HG02571 (cell line): ENCODE data around the gene CCDC170.
"Not testable (repeated sequence)": the region's sequence is repeated elsewhere in the genome, so short reads cannot be mapped to it uniquely, and the experiment has no call there.

Experiments used
- ATAC-seq: cut with Tn5 transposase; IDR thresholded peaks from one replicate; pipeline ENCODE4 v1.9.1; 2021; ENCODE audit warnings: mild to moderate bottlenecking, moderate library complexity; ENCODE audit not compliant: unreplicated experiment

The CCDC170 gene

GRCh38 chr6:151494235-151494935 lies 568 bp downstream of the CCDC170 start:
- ATAC-seq: no peak

DNA sequence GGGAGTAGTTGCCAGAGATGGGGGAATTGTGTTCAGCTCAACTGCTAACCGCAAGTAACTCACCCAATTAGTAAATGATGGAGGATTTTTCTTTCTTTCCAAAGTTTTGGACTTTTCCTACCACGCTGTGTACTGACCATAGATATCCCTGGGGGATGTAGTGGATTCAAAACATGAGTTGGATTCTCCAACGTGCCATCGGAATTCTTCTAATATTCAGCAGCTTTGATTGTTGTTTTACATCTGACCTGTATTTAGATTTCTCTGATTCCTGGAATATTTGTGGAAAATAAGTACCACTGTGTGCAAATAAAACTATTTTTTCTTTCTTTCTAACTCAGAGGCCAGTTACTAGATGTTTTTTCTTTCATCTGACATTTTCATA lies 1.1 kb downstream of the CCDC170 start:
- ATAC-seq: no peak

- no peak for ATAC-seq
Observed at GRCh38 chr6:151495380-151495779, 1.6 kb downstream of the CCDC170 start.

DNA sequence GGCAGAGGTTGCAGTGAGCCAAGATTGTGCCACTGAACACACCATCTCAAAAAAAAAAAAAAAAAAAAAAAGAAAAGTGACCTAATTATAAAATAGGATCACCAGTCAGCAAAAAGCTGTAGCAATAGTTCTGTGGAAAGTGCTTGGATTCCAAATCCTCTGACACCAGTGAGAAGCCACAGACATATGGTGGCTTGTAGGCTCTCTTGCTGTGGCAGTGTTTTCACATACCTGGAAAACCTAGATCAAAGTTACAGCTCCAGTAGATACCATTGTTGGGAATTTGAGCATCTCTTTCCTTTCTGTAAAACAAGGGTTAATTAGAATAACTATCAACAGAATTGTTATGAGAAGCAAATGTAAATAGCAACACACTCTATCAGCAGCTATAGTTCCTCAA lies 4.1 kb downstream of the CCDC170 start:
- ATAC-seq: no peak

DNA sequence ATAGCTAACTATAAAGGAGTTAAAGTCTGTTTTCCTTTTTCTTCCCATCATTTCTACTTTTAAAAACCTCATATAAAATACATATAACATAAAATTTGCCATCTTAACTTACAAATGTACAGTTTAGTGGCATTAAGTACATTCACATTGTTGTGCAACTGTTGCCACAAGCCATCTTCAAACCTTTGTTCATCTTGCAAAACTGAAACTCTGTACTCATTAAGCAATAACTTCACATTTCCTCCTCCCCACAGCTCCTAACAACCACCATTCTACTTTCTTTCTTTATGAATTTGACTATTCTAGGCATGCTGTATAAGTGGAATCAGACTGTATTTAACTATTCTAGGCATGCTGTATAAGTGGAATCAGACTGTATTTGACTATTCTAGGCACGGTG lies 4.5 kb downstream of the CCDC170 start:
- ATAC-seq: no peak

- no peak for ATAC-seq
Observed at GRCh38 chr6:151499551-151499950, 5.7 kb downstream of the CCDC170 start.

DNA sequence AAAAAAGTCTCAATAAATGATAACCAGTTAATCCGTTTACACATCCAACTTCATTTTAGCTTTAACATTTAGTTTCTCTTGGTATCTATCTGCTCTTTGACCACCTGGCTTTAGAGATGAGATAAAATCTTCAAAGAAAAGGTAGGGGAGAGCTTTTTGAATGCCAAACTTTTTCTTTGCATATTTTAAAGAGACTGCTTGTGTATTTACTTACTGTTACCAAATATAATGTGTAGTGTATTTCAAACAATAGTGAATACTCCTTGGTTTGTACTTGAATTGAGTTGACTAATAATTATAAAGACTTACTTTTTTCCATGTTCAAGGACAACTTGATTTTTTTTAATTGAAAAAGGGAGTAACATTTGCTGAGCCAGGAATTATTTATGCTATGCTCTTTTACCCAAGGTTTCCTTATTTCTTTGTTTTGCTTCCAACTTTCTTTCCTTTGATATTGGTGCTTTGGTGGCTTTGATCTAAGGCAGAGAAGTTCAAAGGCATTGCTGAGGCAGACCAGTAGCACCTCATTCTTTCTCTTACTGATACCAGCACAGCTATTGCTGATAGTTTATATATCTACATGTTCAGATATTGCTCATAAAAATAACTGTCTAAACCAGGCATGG lies 7.8 kb downstream of the CCDC170 start:
- no peak for ATAC-seq

- ATAC-seq: no peak
Observed at GRCh38 chr6:151502499-151502898, 8.7 kb downstream of the CCDC170 start.

- ATAC-seq: no peak
Observed at GRCh38 chr6:151506761-151507160, 12.9 kb downstream of the CCDC170 start.

GRCh38 chr6:151509048-151509447 lies 15.2 kb downstream of the CCDC170 start:
- no peak for ATAC-seq

- ATAC-seq: no peak
Observed at GRCh38 chr6:151512481-151512880, 18.7 kb downstream of the CCDC170 start.

- ATAC-seq: no peak
Observed at GRCh38 chr6:151514000-151514730, 20.3 kb downstream of the CCDC170 start.

DNA sequence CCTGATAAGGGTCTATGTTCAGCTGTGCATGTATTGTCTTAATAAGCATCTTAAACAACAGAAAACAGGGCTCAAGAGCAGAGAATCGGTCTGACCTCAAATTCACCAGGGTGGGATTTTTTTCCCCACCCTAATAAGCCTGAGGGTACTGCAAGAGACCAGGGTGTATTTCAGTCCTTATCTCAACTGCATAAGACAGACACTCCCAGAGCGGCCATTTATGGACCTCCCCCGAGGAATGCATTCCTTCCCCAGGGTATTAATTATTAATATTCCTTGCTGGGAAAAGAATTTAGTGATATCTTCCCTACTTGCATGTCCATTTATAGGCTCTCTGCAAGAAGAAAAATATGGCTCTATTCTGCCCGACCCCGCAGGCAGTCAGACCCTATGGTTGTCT lies 25.2 kb downstream of the CCDC170 start:
- not testable (repeated sequence) for ATAC-seq

- ATAC-seq: no peak
Observed at GRCh38 chr6:151523034-151523433, 29.2 kb downstream of the CCDC170 start.

- ATAC-seq: no peak
Observed at GRCh38 chr6:151524059-151524458, 30.2 kb downstream of the CCDC170 start.

- no peak for ATAC-seq
Observed at GRCh38 chr6:151534576-151534975, 40.8 kb downstream of the CCDC170 start.

DNA sequence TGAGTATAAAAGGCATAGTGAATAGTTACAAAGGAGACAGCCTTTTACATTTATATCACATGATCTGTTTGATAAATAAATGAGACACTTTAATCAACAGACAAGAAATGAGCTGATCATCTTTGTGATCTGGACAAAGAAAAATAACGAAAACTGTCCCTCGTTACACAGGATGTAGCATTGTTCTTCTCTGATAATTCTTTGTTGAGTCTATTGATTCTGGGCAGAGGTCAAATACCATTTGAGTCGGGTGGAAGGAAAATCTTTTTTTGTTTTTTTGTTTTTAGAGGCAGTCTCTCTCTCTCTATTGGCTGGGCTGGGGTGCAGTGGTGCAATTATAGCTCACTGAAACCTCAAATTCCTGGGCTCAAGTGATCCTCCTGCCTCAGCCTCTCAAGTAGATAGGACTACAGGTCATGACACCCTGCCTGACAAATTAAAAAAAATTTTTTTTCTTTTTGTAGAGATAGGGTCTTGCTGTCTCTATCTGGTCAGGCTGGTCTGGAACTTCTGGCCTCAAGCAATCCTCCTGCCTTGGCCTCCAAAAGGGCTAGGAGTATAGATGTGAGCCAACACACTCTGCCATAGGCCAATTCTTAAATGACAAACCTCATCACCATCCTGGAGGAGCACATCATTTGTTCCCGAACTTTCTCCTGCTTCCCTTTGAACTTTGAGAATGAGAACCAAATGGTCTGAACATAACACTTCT lies 41.8 kb downstream of the CCDC170 start:
- ATAC-seq: no peak

DNA sequence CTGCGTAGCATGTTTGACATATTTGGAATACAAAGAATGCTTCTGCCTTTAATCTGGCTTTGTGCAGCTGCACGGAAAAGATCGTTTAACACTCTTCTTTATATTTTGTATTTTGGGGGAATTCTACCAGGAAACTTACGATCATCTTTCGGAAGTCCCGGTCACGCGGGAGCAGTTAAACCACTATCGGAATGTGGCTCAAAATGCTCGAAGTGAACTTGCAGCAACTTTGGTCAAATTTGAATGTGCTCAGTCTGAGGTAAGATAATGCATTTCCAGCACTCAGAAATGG lies 42.3 kb downstream of the CCDC170 start:
- no peak for ATAC-seq

DNA sequence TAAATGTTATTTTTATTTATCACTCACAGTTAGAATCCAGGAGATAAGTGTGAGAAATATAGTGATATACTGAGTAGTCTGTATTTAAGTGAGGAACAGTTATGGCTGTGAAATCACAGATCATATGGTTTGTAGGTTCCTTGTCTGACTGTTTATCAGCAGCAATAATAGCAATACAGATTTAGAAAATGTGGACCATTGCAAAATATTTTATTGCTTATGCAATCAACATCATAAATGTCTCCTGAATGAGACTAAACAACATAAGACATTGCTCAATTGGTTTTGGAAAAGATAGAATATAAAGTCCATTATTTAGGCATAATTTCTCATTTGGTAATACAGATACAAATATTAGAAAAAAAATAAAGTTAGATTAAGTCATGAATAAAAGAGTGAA lies 43.7 kb downstream of the CCDC170 start:
- no peak for ATAC-seq

- no peak for ATAC-seq
Observed at GRCh38 chr6:151539506-151540268, 45.9 kb downstream of the CCDC170 start.

GRCh38 chr6:151544453-151544852 lies 50.6 kb downstream of the CCDC170 start:
- ATAC-seq: no peak
